HCT116 (cell line): Measurements from ENCODE around the gene THPO. TPM values are rescaled to one million over a fixed set of nuclear protein-coding genes. Genes with fewer than 3 reads are reported as not detected.

Experiments
- ATAC-seq: fragments of 200-7000 bp; cut with Tn5 transposase; 2 replicates; pipeline ENCODE4 v1.9.1; 2020; ENCODE audit warnings: mild to moderate bottlenecking, moderate library complexity
- BruUV-seq: library from RNA; stranded (reverse); fragments of 400-500 nt; replicated peaks from 2 replicates; lab custom pipeline; 2021; lab: Mats Ljungman, UMichigan
- CTCF ChIA-PET: fragments of 300-600 bp; sonication (Branson Sonifier 250); formaldehyde crosslinking; loops from one replicate; lab custom pipeline; 2021; ENCODE audit warnings: antibody characterized with exemption; lab: Charles Lee
- POLR2A ChIA-PET: fragments of 300-600, 350-600 bp; sonication (Branson Sonifier 250); formaldehyde crosslinking; loops from one replicate; lab custom pipeline; 2021; ENCODE audit warnings: antibody characterized with exemption; lab: Charles Lee
- RAD21 ChIA-PET, 2 experiments: fragments of 300-600 bp; sonication (Branson Sonifier 250); formaldehyde crosslinking; loops; one replicate each; lab custom pipeline; 2023; ENCODE audit warnings: low total read pairs in 2 of 2; ENCODE audit not compliant: uncharacterized antibody in 2 of 2, unreplicated experiment in 2 of 2, low non-redundant PET in 1 of 2; lab: Charles Lee
- DNase-seq: peaks from one replicate; pipeline ENCODE4 v3.0.0-alpha.2; 2010; ENCODE audit warnings: low read depth, low spot score
- H2AFZ ChIP-seq: fragments of 200-600 bp; shearing (Covaris generic), sonication (generic); 2 replicates; pipeline ENCODE4 v1.6.1; 2017; ENCODE audit warnings: low read depth, mixed run types, mixed read lengths, antibody characterized with exemption, low read length; ENCODE audit not compliant: poor library complexity, severe bottlenecking
- H3K27ac ChIP-seq: 2 replicates; pipeline ENCODE4 v1.5.1; 2012; ENCODE audit warnings: low read depth, low read length
- H3K27me3 ChIP-seq: fragments of 200-600 bp; sonication (generic); 2 replicates; pipeline ENCODE4 v1.6.1; 2016; ENCODE audit warnings: mixed run types, low read length, mixed read lengths; ENCODE audit not compliant: insufficient read depth
- H3K36me3 ChIP-seq, 2 experiments: fragments of 200-500 bp in 1 of 2; fragments of 200-600 bp in 1 of 2; sonication (Bioruptor generic) in 1 of 2; sonication (generic) in 1 of 2; 2 replicates each; pipeline versions ENCODE4 v1.5.1 to v1.6.1; 2014 to 2016; ENCODE audit warnings: low read length in 2 of 2, inconsistent platforms in 1 of 2, mixed read lengths in 1 of 2, mixed run types in 1 of 2; ENCODE audit not compliant: insufficient read depth in 2 of 2, control insufficient read depth in 1 of 2
- H3K4me1 ChIP-seq, 2 experiments: fragments of 200-600 bp in 1 of 2; sonication (generic) in 1 of 2; 2 replicates each; pipeline versions ENCODE4 v1.5.1 to v1.6.1; 2012 to 2017; ENCODE audit warnings: low read length in 2 of 2, inconsistent platforms in 1 of 2, mild to moderate bottlenecking in 1 of 2, mixed read lengths in 1 of 2, mixed run types in 1 of 2, moderate library complexity in 1 of 2; ENCODE audit not compliant: insufficient read depth in 2 of 2, control insufficient read depth in 1 of 2
- H3K4me2 ChIP-seq: fragments of 200-600 bp; sonication (generic); 2 replicates; pipeline ENCODE4 v1.6.1; 2017; ENCODE audit warnings: mixed run types, low read length, mixed read lengths
- H3K4me3 ChIP-seq, 2 experiments: fragments of 200-600 bp in 1 of 2; sonication (generic) in 1 of 2; replicated peaks in 1 of 2; 2 replicates each; pipeline ENCODE4 v1.5.1; 2011 to 2016; ENCODE audit warnings: low read length in 2 of 2, control low read depth in 1 of 2, low read depth in 1 of 2, mild to moderate bottlenecking in 1 of 2, mixed read lengths in 1 of 2, mixed run types in 1 of 2
- H3K79me2 ChIP-seq: fragments of 200-600 bp; sonication (generic); 2 replicates; pipeline ENCODE4 v1.6.1; 2017; ENCODE audit warnings: mild to moderate bottlenecking, mixed run types, low read length, moderate library complexity, mixed read lengths; ENCODE audit not compliant: insufficient read depth
- H3K9ac ChIP-seq: fragments of 200-600 bp; sonication (generic); 2 replicates; pipeline ENCODE4 v1.6.1; 2016; ENCODE audit warnings: low read length, mixed read lengths
- H3K9me2 ChIP-seq: fragments of 200-600 bp; sonication (generic), shearing (Covaris generic); 2 replicates; pipeline ENCODE4 v1.6.1; 2017; ENCODE audit warnings: mixed run types, mild to moderate bottlenecking, moderate library complexity; ENCODE audit not compliant: insufficient read depth
- H3K9me3 ChIP-seq, 2 experiments: fragments of 200-500 bp in 1 of 2; fragments of 200-600 bp in 1 of 2; sonication (Bioruptor generic) in 1 of 2; sonication (generic) in 1 of 2; 2 replicates each; pipeline ENCODE4 v1.6.1; 2014 to 2017; ENCODE audit warnings: low read length in 2 of 2, mixed read lengths in 2 of 2, inconsistent platforms in 1 of 2, low read depth in 1 of 2, mild to moderate bottlenecking in 1 of 2, mixed run types in 1 of 2, moderate library complexity in 1 of 2; ENCODE audit not compliant: control insufficient read depth in 1 of 2, insufficient read depth in 1 of 2
- H4K20me1 ChIP-seq: fragments of 200-600 bp; sonication (generic), shearing (Covaris generic); 2 replicates; pipeline ENCODE4 v1.6.1; 2017; ENCODE audit warnings: mixed run types, mild to moderate bottlenecking, moderate library complexity; ENCODE audit not compliant: insufficient read depth
- ELF1 ChIP-seq: IDR thresholded peaks from 2 replicates; pipeline ENCODE4 v1.6.1; 2012; ENCODE audit warnings: low read depth, borderline replicate concordance
- EZH2 ChIP-seq: fragments of 200-600 bp; sonication (generic); IDR thresholded peaks from 2 replicates; pipeline ENCODE4 v1.6.1; 2017; ENCODE audit warnings: antibody characterized with exemption, mixed run types
- POLR2A ChIP-seq: IDR thresholded peaks from 2 replicates; pipeline ENCODE4 v1.7.0; 2011; ENCODE audit warnings: borderline replicate concordance; ENCODE audit not compliant: insufficient read depth, insufficient read length; ENCODE audit errors: extremely low read depth
- RAD21 ChIP-seq: IDR thresholded peaks from 2 replicates; pipeline ENCODE4 v1.6.1; 2012; ENCODE audit warnings: low read depth, mild to moderate bottlenecking
- intact Hi-C: fragments of 100-400 bp; cut with micrococcal nuclease; formaldehyde crosslinking; loops from 2 replicates; pipeline ENCODE4 v1.10.0; 2022
- total RNA-seq: library from RNA; stranded (reverse); gene quantifications from one replicate; pipeline ENCODE4 v1.2.1, GENCODE V29; 2021; ENCODE audit not compliant: unreplicated experiment
- TF ChIP-seq, protein P1 (sequence below): IDR thresholded peaks from 2 replicates; pipeline ENCODE4 v1.6.1; 2012
- TF ChIP-seq, protein P2 (sequence below): IDR thresholded peaks from 2 replicates; pipeline ENCODE4 v1.6.1; 2012; ENCODE audit warnings: low read depth

The THPO gene
- total RNA-seq, 1 experiment from 2014 or later: not detected

DNA sequence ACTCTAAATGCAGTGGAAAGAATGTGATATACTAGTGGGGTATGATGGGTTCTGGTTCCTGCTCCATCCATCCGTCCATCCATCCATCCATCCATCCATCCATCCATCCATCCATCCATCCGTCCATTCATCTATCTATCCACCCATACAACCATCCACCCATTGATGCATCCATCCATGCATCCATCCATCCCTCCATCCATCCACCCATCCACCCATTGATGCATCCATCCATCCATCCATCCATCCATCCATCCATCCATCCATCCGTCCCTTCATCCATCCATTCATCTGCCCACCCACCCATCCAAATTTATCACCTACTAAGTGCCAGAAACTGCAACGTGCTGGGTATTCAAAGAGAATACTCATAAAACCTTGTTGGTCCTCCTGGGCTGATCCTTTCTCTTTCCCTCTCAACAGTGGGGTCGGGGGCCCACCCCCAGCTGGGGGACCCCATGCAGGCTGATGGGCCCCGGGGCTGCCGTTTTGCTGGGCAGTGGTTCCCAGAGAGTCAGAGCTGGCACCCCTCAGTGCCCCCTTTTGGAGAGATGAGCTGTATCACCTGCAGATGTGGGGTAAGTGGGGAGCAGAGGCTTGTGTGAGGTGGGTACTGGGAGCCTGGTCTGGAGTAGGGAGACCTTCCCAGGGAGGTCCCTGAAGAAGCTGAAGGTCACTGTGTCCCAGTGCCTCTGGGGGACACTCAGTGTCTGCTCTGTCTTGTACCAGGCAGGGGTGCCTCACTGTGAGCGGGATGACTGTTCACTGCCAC, 10.3 kb upstream of the THPO start:
- CTCF ChIA-PET: no interaction called here
- intact Hi-C loops: no loop called here
- Histone ChIP-seq H4K20me1 (no peaks in the 10 kb centered on the region), H3K27me3 (no peaks in the 10 kb centered on the region), H3K9ac (no peak overlapping the region), H2AFZ (no peak overlapping the region), H3K27ac (no peak overlapping the region), H3K4me3 (no peak overlapping the region), H3K4me1 (no peaks in the 10 kb centered on the region), H3K36me3 (no peaks in the 10 kb centered on the region), H3K9me3 (no peaks in the 10 kb centered on the region), H3K79me2 (no peaks in the 10 kb centered on the region), H3K9me2 (no peaks in the 10 kb centered on the region), H3K4me2 (no peak overlapping the region)
- TF ChIP-seq, protein P1, sequence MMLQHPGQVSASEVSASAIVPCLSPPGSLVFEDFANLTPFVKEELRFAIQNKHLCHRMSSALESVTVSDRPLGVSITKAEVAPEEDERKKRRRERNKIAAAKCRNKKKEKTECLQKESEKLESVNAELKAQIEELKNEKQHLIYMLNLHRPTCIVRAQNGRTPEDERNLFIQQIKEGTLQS: no peak
- TF ChIP-seq RAD21 (no peak), EZH2 (no peak), POLR2A (no peak), ELF1 (no peak)
- TF ChIP-seq, protein P2, sequence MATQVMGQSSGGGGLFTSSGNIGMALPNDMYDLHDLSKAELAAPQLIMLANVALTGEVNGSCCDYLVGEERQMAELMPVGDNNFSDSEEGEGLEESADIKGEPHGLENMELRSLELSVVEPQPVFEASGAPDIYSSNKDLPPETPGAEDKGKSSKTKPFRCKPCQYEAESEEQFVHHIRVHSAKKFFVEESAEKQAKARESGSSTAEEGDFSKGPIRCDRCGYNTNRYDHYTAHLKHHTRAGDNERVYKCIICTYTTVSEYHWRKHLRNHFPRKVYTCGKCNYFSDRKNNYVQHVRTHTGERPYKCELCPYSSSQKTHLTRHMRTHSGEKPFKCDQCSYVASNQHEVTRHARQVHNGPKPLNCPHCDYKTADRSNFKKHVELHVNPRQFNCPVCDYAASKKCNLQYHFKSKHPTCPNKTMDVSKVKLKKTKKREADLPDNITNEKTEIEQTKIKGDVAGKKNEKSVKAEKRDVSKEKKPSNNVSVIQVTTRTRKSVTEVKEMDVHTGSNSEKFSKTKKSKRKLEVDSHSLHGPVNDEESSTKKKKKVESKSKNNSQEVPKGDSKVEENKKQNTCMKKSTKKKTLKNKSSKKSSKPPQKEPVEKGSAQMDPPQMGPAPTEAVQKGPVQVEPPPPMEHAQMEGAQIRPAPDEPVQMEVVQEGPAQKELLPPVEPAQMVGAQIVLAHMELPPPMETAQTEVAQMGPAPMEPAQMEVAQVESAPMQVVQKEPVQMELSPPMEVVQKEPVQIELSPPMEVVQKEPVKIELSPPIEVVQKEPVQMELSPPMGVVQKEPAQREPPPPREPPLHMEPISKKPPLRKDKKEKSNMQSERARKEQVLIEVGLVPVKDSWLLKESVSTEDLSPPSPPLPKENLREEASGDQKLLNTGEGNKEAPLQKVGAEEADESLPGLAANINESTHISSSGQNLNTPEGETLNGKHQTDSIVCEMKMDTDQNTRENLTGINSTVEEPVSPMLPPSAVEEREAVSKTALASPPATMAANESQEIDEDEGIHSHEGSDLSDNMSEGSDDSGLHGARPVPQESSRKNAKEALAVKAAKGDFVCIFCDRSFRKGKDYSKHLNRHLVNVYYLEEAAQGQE: no peak
- POLR2A ChIA-PET: no interaction called here
- no TSS peak for BruUV-seq
- no peak for ATAC-seq
- DNase-seq: no peak
- RAD21 ChIA-PET: no interaction called here
